CD4-positive, alpha-beta T cell treated with Interferon alpha-2 for 1 hour (primary cell): ENCODE measurements around the gene BTD.

Experiments used
- DNase-seq, 2 donors: peaks; one replicate each; pipeline ENCODE4 v3.0.0-alpha.2; 2020 to 2022

The BTD gene

DNA sequence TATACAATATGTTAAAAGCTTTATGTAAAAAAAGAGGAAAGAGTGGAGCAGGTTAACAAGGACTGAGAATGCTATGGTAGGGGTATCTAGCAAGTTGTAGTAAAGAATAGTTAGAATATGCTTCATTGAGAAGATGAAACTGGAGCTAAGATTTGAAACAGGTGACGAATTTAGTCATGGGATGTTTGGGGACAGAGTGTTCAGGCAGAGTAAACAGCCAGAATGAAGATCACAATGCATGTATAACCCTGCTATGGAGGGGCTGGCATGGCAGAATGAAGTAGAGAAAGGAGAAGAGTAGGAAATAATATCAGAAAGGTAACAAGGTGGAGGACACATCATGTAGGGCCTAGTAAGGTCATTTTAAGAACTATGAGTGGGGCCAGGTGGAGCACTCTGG lies 72.0 kb downstream of the BTD start:
- DNase-seq: no peak

DNA sequence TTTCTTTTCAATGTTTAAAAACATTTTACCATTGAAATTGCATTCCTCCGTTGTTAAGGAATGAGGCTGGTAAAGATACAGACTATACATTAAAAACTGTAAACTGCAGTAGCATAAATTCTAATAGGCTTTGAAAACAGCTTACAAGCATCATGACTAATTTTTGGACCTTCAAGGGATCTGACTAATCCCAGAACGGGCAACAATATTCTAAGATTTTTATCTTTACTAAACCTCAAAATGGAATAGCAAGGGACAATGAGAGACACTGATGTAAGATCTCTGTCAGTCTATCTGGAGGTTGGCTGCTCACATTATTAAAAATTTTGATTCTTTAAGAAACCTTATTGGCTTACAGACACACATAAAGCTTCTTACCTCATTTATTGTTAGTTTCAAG lies 74.7 kb downstream of the BTD start:
- DNase-seq: no peak

GRCh38 chr3:15679306-15679705 lies 77.8 kb downstream of the BTD start:
- no peak for DNase-seq

DNA sequence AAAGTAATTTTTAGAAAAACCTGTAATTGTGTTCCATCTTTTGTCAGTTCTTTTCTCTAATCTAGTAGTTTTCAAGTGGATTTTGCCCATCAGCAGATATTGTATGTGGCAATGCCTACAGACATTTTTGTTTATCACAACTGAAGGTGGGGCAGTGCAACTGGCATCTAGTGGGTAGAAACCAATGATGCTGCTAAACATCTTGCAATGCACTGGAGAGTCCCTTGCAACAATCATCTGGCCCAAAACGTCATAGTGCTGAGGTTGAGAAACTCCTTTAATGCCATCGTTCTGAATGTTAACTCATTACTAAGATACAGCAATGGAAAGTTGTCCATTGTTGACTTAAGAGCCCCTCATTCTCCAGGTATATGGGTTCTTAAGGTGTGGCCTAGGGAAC lies 80.1 kb downstream of the BTD start:
- peak in 1 of 2 donors; percentile 27 for DNase-seq

DNA sequence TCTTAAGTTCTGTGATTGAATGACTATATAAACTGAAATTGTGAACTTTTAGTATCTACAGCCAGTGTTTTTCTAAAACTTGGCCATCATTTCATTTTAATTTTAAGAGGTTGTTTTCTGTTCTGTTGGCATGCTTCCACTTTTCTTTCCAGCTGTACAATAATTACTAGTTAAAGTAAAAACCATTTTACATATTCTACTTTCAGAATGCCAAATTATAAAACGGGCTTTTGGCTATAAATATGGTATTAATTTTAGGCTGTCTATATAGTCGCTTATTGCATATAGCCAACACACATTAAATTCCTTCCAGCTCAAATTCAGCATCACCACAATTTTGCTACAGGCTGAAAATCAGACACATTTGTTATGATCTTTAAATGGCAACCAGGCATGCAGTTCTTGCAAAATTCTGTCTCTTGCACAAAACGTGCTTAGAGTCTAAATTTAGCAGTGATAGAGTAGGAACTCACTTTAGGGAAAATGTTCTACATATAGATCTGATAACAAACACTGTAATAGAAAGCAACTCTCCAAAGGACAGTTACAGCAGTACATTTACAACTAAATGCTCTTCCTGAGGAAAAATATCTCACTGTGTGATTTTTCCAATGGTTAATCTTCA lies 81.1 kb downstream of the BTD start:
- DNase-seq: no peak

DNA sequence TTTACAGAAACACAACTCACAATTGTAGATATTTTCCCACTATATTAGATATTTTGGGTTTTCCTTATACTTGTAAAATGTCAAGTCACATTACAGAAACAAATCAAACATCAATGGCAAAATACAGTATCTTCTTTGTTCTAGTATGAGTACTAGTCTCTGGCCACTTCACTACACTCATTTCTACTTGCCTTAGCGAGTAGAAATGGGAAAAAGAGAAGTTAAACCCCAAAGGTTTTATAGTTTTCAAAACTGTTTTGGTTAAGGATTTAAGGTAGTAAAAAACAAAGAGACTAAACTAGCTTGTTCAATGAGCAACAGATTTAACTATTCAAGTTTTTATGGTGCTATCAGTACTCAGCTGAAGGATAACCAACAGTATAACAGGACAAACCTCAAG lies 81.7 kb downstream of the BTD start:
- no peak for DNase-seq

DNA sequence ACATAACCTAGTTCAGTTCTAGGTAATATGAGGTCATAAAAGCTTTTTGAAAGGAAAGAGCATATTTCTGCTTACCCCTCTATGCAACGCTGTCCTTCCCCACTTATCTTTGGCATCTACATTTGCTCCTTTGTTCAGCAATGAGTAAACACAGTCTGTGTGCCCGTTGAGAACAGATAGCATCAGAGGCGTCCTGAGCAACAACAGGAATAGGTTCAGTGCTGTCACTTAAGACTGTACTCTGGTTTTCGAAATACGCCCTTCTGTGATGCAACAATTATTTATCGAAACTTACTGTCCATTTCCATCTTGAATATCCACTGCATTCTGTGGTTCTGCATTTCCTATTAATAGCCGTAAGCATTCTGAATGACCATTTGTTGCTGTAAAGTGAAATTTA lies 84.4 kb downstream of the BTD start:
- DNase-seq: peak; percentile 27 to 30

GRCh38 chr3:15690230-15690629 lies 88.7 kb downstream of the BTD start:
- no peak for DNase-seq

- DNase-seq: no peak
Measured at GRCh38 chr3:15690748-15691147, 89.2 kb downstream of the BTD start.

- DNase-seq: no peak
Measured at GRCh38 chr3:15693355-15693754, 91.8 kb downstream of the BTD start.

GRCh38 chr3:15694628-15695027 lies 93.1 kb downstream of the BTD start:
- DNase-seq: no peak
